GM10847 (cell line): ENCODE measurements around the gene TNP2.

Experiments
- POLR2A ChIP-seq: IDR thresholded peaks from 2 replicates; pipeline ENCODE4 v1.6.1; 2011; ENCODE audit not compliant: insufficient read length; ENCODE audit errors: extremely low read depth

TNP2 gene

GRCh38 chr16:11272921-11273720, 4.0 kb upstream of the TNP2 start, which contains the start of gene PRM3:
Gene PRM3 (minus strand): TSS chr16:11273629. CDS start chr16:11273595, 34 bp downstream.
- TF ChIP-seq POLR2A = no peak

DNA sequence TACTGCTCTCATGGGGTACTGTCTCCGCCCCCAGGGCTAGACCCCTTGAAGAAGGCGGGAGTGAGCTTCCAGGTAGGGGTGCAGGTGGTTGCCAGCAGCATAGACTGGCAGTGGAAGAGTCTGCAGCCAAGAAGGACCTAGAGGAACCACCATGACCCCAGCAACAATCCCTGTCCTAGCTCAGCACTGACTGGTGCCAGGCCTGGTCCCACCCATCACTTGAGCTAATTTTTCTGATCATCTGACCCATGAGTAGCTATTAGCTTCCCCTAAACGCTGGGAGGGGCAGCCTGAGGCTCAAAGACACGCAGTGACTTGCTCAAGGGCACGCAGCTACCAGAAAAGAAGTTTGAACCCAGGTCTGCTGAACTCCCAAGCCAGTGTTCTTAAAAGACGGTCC, 3.4 kb upstream of the TNP2 start:
- TF ChIP-seq POLR2A = no peak

GRCh38 chr16:11271610-11272009, 2.5 kb upstream of the TNP2 start:
- no peak for TF ChIP-seq POLR2A

DNA sequence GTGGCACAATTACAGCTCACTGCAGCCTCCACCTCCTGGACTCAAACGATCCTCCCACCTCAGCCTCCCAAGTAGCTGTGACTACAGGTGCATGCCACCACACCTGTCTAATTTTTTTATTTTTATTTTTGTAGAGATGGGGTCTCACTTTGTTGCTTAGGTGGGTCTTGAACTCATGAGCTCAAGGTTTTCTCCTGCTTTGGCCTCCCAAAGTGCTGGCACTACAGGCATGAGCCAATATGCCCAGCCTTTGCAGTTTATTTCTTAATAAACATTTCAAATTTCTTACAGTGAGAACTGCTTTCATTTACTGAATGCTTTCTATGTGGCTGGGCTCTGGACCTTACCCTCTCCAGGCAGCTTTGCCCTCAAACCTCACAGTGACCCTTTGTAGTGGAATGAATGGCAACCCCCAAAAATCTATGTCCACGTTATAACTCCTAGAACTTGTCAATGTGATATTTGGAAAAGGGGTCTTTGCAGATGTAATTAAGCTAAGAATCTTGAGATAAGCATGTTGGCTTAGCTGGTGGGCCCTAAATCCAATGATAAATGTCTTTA, 1.6 kb upstream of the TNP2 start:
- no peak for TF ChIP-seq POLR2A

DNA sequence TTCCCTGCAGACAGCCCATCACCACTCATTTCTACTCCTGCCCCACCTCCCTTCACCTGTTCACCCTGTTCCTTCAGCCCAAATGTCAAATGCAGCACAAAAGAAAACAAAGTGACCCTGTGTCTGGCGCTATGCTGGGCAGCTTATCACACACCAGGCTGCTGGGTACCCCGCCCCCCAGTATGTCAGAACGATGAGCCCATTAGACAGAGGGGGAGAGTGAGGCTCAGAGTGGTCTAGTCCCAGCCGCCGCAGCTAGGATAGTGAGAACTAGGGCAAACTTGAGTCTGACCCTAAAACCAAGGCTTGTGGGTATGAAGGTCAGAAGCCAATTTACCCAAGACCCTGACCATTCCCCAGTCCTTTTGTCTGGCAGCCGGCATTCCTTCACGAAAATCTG, 4.0 kb downstream of the TNP2 start:
- no peak for TF ChIP-seq POLR2A

DNA sequence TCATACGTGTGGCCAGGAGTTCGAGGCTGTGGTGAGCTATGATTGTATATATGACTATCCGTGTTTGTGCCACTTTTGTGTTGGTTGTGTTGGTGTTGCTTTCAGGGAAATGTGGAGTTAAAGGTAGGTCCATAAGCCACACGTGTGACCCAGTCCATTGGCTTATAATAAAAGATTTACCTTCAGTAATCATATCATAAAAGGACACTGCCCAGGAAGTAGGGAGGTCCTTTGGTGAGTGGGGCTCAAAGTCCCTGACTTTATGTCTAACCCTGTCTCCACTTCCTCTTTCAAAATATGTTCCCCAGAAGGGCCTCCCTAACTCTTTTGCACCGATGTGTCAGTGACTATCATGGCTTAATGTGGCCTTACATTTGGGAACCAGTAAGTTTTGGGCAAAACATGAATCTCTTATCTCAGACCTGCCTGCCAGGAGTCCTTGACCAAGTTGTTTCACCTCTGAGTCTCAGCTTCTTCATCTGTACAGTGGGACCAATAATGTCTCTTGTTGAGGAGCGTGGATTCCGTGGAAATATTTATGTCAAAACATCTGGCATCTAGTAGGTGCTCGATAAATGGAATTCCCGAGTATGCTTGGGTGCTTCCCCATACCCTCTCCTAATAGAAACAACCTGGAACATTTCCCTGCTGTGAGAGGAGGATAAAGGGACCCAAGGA, 4.8 kb downstream of the TNP2 start:
- no peak for TF ChIP-seq POLR2A

DNA sequence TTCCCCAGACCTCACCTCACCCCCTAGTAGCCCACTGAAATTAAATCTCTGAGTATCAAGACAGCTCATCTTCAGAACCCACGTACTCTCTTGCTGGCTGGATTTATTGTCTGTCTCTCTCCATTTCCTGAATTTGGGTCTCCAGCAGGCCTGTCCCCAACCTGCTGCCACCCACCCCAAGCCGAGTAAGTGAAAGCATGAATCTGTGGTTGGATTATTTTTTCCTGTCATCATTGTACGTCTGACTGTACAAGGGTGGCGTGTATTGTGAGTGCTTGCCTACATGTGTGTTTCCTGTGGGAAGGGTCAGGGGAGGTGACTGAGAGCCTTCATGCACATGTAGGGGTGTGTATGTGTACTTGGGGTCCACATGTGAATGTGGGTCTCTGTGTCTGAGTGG, 5.4 kb downstream of the TNP2 start:
- no peak for TF ChIP-seq POLR2A

DNA sequence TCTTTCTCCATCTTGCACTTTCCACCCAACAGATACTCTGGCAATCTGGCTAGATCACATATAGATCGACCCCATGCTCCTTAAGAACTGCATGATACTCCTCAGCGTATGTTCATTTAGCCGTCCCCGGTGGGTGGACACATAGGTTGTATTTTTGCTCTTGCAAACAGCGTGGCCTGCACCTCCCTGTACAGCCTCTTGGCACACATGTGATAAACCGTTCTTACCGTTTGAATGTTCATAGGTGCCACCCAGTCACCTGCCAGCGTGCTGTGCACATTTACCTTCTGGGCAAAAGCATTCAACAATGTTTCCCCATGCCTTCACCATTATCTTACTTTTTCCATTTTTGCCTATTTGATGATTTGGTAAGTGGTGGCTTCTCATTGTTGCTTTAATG, 6.2 kb downstream of the TNP2 start:
- no peak for TF ChIP-seq POLR2A

DNA sequence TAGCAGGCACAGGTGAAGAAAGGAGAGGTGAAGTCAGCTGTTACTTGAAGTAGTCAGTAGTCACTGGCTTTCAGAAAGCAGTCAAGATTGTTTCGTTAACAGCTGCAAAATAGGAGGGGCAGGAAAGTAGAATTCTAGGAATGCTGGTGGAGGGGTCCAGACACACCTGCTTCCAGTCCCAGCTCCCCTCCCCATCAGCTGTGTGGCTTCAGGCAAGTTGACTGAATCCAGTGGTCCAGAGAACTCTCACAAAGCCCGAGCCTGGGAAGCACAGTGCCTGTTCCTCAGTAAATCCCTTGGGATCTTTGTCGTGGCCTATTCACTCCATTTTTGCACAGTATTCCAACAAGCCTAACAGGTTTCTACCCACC, 8.5 kb downstream of the TNP2 start:
- TF ChIP-seq POLR2A = no peak

- no peak for TF ChIP-seq POLR2A
Observed at GRCh38 chr16:11259655-11260595, 9.2 kb downstream of the TNP2 start.

DNA sequence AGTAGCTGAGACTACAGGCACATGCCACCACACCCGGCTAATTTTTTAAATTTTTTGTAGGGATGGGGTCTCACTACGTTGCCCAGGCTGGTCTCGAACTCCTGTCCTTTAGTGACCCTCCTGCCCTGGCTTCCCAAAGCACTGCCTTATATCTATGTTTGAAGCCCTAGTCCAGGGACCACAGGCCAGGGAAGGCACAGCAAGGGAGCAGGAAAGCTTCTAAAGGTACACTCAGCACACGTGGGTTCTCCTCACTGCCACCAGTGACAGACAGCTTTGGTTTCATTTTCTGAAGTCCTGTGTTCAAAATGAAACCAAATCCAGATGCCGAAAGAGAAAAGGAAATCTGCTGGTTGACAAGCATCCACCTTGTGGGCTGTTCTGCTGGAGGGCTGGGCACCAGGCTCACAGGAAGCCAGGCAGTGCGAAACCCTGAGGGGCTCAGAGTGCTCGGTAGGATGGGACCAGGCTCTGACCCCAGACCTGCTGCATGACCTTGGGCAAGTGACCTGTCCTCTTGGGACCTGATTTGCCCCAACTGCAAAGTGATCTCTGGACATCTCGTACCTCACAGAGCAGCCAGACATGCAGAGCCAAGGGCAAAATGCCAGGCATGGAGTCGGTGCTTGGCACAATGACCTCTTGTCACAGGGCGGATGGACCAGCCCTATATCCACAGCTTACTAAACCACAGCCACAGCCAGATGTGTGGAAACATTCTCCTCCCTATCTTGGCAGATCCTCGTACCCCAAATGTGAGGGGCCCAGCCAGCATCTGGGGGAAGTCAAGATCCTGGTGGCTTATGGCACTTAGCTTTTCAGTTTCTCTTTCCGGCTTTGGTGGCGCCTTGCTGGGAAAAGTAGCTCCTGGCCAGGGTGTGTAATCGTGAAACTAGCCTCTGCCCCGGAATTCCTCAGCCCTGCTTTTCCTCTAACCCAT, 10.3 kb downstream of the TNP2 start:
- no peak for TF ChIP-seq POLR2A

- TF ChIP-seq POLR2A = no peak
Observed at GRCh38 chr16:11257131-11257938, 11.8 kb downstream of the TNP2 start.

GRCh38 chr16:11256661-11257130, 12.4 kb downstream of the TNP2 start:
- no peak for TF ChIP-seq POLR2A
